Heart right ventricle (tissue), 16 donors: Measurements from ENCODE around the gene MVD. TPM values are rescaled to one million over a fixed set of nuclear protein-coding genes. Genes with fewer than 3 reads are reported as not detected.

Source experiments
- ATAC-seq, 8 donors: fragments of 200-7000 bp; cut with Tn5 transposase; one replicate each; pipeline ENCODE4 v1.9.1; 2020; ENCODE audit warnings: mild to moderate bottlenecking in 8 of 8, moderate library complexity in 8 of 8, moderate number of reproducible peaks in 1 of 8
- DNase-seq, 2 donors: peaks; one replicate each; pipeline ENCODE4 v3.0.0-alpha.2; 2020
- H3K27ac ChIP-seq, 10 donors: fragments of 200-600 bp; sonication (generic) in 2 of 10; one replicate each; pipeline versions ENCODE4 v1.5.0 to v1.8.0; 2020 to 2022; ENCODE audit warnings: mild to moderate bottlenecking in 3 of 10
- H3K27me3 ChIP-seq, 7 donors: fragments of 200-600 bp; one replicate each; pipeline ENCODE4 v1.8.0; 2021 to 2022; ENCODE audit warnings: mild to moderate bottlenecking in 2 of 7
- H3K36me3 ChIP-seq, 9 donors: fragments of 200-600 bp; sonication (generic) in 1 of 9; one replicate each; pipeline versions ENCODE4 v1.5.0 to v1.8.0; 2020 to 2022; ENCODE audit warnings: mild to moderate bottlenecking in 2 of 9
- H3K4me1 ChIP-seq, 9 donors: fragments of 200-600 bp; sonication (generic) in 1 of 9; one replicate each; pipeline versions ENCODE4 v1.5.0 to v1.8.0; 2020 to 2022; ENCODE audit warnings: mild to moderate bottlenecking in 4 of 9
- H3K4me3 ChIP-seq, 10 donors: fragments of 200-600 bp; sonication (generic) in 2 of 10; one replicate each; pipeline versions ENCODE4 v1.5.0 to v1.8.0; 2020 to 2022; ENCODE audit warnings: mild to moderate bottlenecking in 7 of 10, moderate library complexity in 2 of 10
- H3K9me3 ChIP-seq, 11 donors: fragments of 200-600 bp in 10 of 11; sonication (generic) in 2 of 11; one replicate each; pipeline versions ENCODE4 v1.5.0 to v1.8.0; 2013 to 2022; ENCODE audit warnings: mild to moderate bottlenecking in 2 of 11, control low read depth in 1 of 11, moderate library complexity in 1 of 11
- CTCF ChIP-seq, 9 donors: fragments of 200-600 bp; sonication (generic) in 2 of 9; IDR thresholded peaks; one replicate each; pipeline versions ENCODE4 v1.5.0 to v1.8.0; 2021 to 2022; ENCODE audit warnings: antibody characterized with exemption in 9 of 9, mild to moderate bottlenecking in 5 of 9, moderate library complexity in 1 of 9
- WGBS, 2 donors: extraction: QIAGEN DNeasy Blood & Tissue Kit; methylation state at CpG; one replicate each; pipeline ENCODE4 v1.1.7; 2013; ENCODE audit warnings: inconsistent platforms in 1 of 2; 5-methylcytosine and 5-hydroxymethylcytosine counted together
- intact Hi-C, 10 donors: fragments of 100-400 bp; cut with DNase I; formaldehyde crosslinking; loops; one replicate each; pipeline versions ENCODE4 v1.11.1 to v1.14.2; 2022
- polyA plus RNA-seq, 2 donors: library from polyadenylated mRNA; stranded (reverse); fragments of 200-250 nt; gene quantifications; one replicate each; pipeline ENCODE4 v1.2.3, GENCODE V29; 2013
- total RNA-seq, 10 donors: library from RNA; stranded (reverse); fragmentation: NEBNext Ultra II Directional in 3 of 10; extraction: Animal tissue kit (Norgen Biotek cat#: 25700) in 3 of 10; gene quantifications; one replicate each; pipeline versions ENCODE4 v1.2.1 to v1.2.4, GENCODE V29; 2021 to 2023
- donor health status: Arrhythmogenic right ventricular cardiomyopathy.
- donor health status: ischemic (EF 13 %, LVEDD 7.1; RV severe dilation, severe dysfunction).
- donor health status: healthy with polysubstance abuse.
- donor health status: DM: no; HTN: yes; CAD: no.
- donor health status: DM: no; HTN: no; CAD: no.
- donor health status: ischemic (EF 25% LVEDD 6.9; RV normal size, moderate dysfunction).
- donor health status: ischemic (EF 25% LVEDD 5.7; RV mildly dilated, moderate dysfunction).
- donor health status: healthy.
- donor health status: DM: yes; HTN: yes; CAD: no.
- donor health status: Ischemic cardiomyopathy.
- donor health status: ischemic (EF 35%, LVEDD 5.7; RV mildly dilated, moderate dysfunction).
- donor health status: nonischemic (EF 11% LVEDD 7.7; RV severe dilation, severe dysfunction).
- donor health status: DM: yes; HTN: yes; CAD: no.
- donor health status: PGD.
- donor health status: ischemic (EF 29% LVEDD 5.4; RV normal size, mild dysfunction).
- donor health status: nonischemic (EF 23%, LVEDD 6.1; RV moderate dilation, normal function).

The MVD gene
- total and polyA plus RNA-seq, 12 donors = 15.5 to 36.3 (median 22.2) TPM

GRCh38 chr16:88614818-88615580 is 47.9 kb downstream of the MVD start:
- Histone ChIP-seq H3K27ac (peak overlapping the region in 1 of 10 donors; percentile 59), H3K27me3 (no peaks in the 10 kb centered on the region), H3K4me3 (no peak overlapping the region), H3K36me3 (peaks cover 0 to 84% (median 18%) of the 10 kb centered on the region in 9 donors), H3K9me3 (no peaks in the 10 kb centered on the region), H3K4me1 (peaks cover 3 to 38% (median 23%) of the 10 kb centered on the region in 9 donors)
- 87% methylated on average over 19 of the region's 19 CpGs for WGBS, 2 donors
- no peak for TF ChIP-seq CTCF (IDR thresholded peaks at IDR 0.05)
- DNase-seq (no peak), ATAC-seq (no peak)
- intact Hi-C loops = no loop called here

GRCh38 chr16:88613911-88614817 is 48.7 kb downstream of the MVD start:
- intact Hi-C loops = no loop called here
- 80 to 81% methylated on average over 19 of the region's 19 CpGs for WGBS, 2 donors
- H3K9me3 ChIP-seq = no peaks in the 10 kb centered on the region
- no peaks in the 10 kb centered on the region for H3K27me3 ChIP-seq
- H3K27ac ChIP-seq = peak overlapping the region in 1 of 10 donors; percentile 59
- no peak overlapping the region for H3K4me3 ChIP-seq
- no peak for TF ChIP-seq CTCF (IDR thresholded peaks at IDR 0.05)
- H3K36me3 ChIP-seq = peaks cover 0 to 87% (median 26%) of the 10 kb centered on the region in 9 donors
- no peak for DNase-seq
- H3K4me1 ChIP-seq = peaks cover 3 to 34% (median 21%) of the 10 kb centered on the region in 9 donors
- no peak for ATAC-seq

GRCh38 chr16:88613293-88613692 is 49.6 kb downstream of the MVD start:
- 80 to 82% methylated on average over 10 of the region's 10 CpGs for WGBS, 2 donors
- intact Hi-C loops = no loop called here

More at GRCh38 chr16:88613293-88613692, 49.6 kb downstream of the MVD start:
- peaks cover 0 to 88% (median 29%) of the 10 kb centered on the region in 9 donors for H3K36me3 ChIP-seq
- ATAC-seq (no peak), DNase-seq (no peak)
- no peak for TF ChIP-seq CTCF (IDR thresholded peaks at IDR 0.05)
- no peak overlapping the region for H3K4me3 ChIP-seq
- H3K9me3 ChIP-seq = no peaks in the 10 kb centered on the region
- no peaks in the 10 kb centered on the region for H3K27me3 ChIP-seq
- H3K27ac ChIP-seq = no peak overlapping the region
- H3K4me1 ChIP-seq = peaks cover 3 to 26% (median 14%) of the 10 kb centered on the region in 9 donors
